GM12878 (cell line): ENCODE measurements around the gene PTPRN2. TPM values are rescaled to one million over a fixed set of nuclear protein-coding genes. Genes with fewer than 3 reads are reported as not detected.

Experiments
- ATAC-seq: fragments of 200-7000 bp; cut with Tn5 transposase; 3 replicates; pipeline ENCODE4 v1.9.1; 2020; ENCODE audit warnings: mild to moderate bottlenecking, moderate library complexity
- BruUV-seq: library from RNA; stranded (reverse); fragments of 400-500 nt; replicated peaks from 2 replicates; lab custom pipeline; 2021; lab: Mats Ljungman, UMichigan
- CTCF ChIA-PET: fragments of 300-600 bp; sonication (Branson Sonifier 250); formaldehyde crosslinking; extraction: SDS; loops from one replicate; lab custom pipeline; 2021; ENCODE audit warnings: inconsistent platforms; lab: Yijun Ruan, JAX
- POLR2A ChIA-PET: fragments of 350-600 bp; formaldehyde crosslinking; extraction: SDS; loops from one replicate; lab custom pipeline; 2021; ENCODE audit warnings: inconsistent platforms; lab: Charles Lee
- RAD21 ChIA-PET: fragments of 300-600 bp; sonication (Branson Sonifier 250); formaldehyde crosslinking; loops from one replicate; lab custom pipeline; 2023; ENCODE audit warnings: antibody characterized with exemption; ENCODE audit not compliant: unreplicated experiment; lab: Charles Lee
- SMC1A ChIA-PET: fragments of 300-600 bp; sonication (Branson Sonifier 250); formaldehyde crosslinking; loops from one replicate; lab custom pipeline; 2023; ENCODE audit not compliant: unreplicated experiment, uncharacterized antibody; lab: Charles Lee
- DNase-seq: peaks from one replicate; pipeline ENCODE4 v3.0.0-alpha.2; 2011; ENCODE audit warnings: low read depth, low spot score
- FAIRE-seq: peaks from 3 replicates; lab custom pipeline; 2011; peaks lifted over from hg19 to GRCh38; lab: Jason Lieb, UNC
- H2AFZ ChIP-seq: 2 replicates; pipeline ENCODE4 v1.6.0; 2011; ENCODE audit warnings: low read depth, low read length, control low read depth; ENCODE audit not compliant: control insufficient read depth
- H3K27ac ChIP-seq: 2 replicates; pipeline ENCODE4 v1.5.1; 2011; ENCODE audit warnings: control low read depth; ENCODE audit not compliant: control insufficient read depth, insufficient read depth
- H3K27me3 ChIP-seq, 2 experiments: replicated peaks in 1 of 2; 2 replicates each; pipeline versions ENCODE4 v1.6.0 to v1.6.1; 2011; ENCODE audit warnings: low read length in 1 of 2; ENCODE audit not compliant: control insufficient read depth in 2 of 2, insufficient read depth in 2 of 2
- H3K36me3 ChIP-seq, 2 experiments: 2 replicates each; pipeline ENCODE4 v1.5.1; 2011; ENCODE audit warnings: low read length in 1 of 2; ENCODE audit not compliant: control insufficient read depth in 2 of 2, insufficient read depth in 2 of 2
- H3K4me1 ChIP-seq: 2 replicates; pipeline ENCODE4 v1.6.1; 2011; ENCODE audit warnings: mild to moderate bottlenecking, low read length, moderate library complexity, mixed read lengths; ENCODE audit not compliant: control insufficient read depth, insufficient read depth
- H3K4me2 ChIP-seq: 2 replicates; pipeline ENCODE4 v1.6.0; 2011; ENCODE audit warnings: control low read depth; ENCODE audit not compliant: control insufficient read depth, insufficient read depth
- H3K4me3 ChIP-seq: fragments of 200-600 bp; sonication (generic); 2 replicates; pipeline ENCODE4 v1.5.1; 2016
- H3K79me2 ChIP-seq: 2 replicates; pipeline ENCODE4 v1.6.0; 2011; ENCODE audit warnings: low read length; ENCODE audit not compliant: control insufficient read depth, insufficient read depth
- H3K9ac ChIP-seq: 2 replicates; pipeline ENCODE4 v1.8.0; 2011; ENCODE audit warnings: low read length, control low read depth, mixed read lengths; ENCODE audit not compliant: control insufficient read depth, insufficient read depth
- H3K9me3 ChIP-seq: replicated peaks from 3 replicates; pipeline ENCODE4 v1.5.1; 2011; ENCODE audit warnings: mild to moderate bottlenecking, low read length; ENCODE audit not compliant: control insufficient read depth, insufficient read depth
- H4K20me1 ChIP-seq: 2 replicates; pipeline ENCODE4 v1.6.0; 2011; ENCODE audit not compliant: control insufficient read depth, insufficient read depth
- BACH1 ChIP-seq: fragments of 450-650 bp; IDR thresholded peaks from 2 replicates; pipeline ENCODE4 v1.6.1; 2017; ENCODE audit warnings: mild to moderate bottlenecking, borderline replicate concordance
- CBX5 ChIP-seq: sonication (generic); IDR thresholded peaks from 2 replicates; pipeline ENCODE4 v1.6.1; 2016; ENCODE audit warnings: low read depth, moderate library complexity, mild to moderate bottlenecking, inconsistent platforms
- CHD4 ChIP-seq: fragments of 200-600 bp; sonication (generic); IDR thresholded peaks from 2 replicates; pipeline ENCODE4 v1.6.1; 2016; ENCODE audit warnings: mild to moderate bottlenecking
- ESRRA ChIP-seq: IDR thresholded peaks from 2 replicates; pipeline ENCODE4 v1.6.1; 2012; ENCODE audit warnings: mild to moderate bottlenecking, low read length, improper control_type of control experiment
- HDAC6 ChIP-seq: fragments of 200-600 bp; sonication (generic); IDR thresholded peaks from one replicate; pipeline ENCODE4 v1.8.0; 2017; ENCODE audit warnings: antibody characterized with exemption; ENCODE audit not compliant: unreplicated experiment
- HSF1 ChIP-seq: fragments of 150-350 bp; IDR thresholded peaks from 2 replicates; pipeline ENCODE4 v1.6.1; 2014; ENCODE audit warnings: mild to moderate bottlenecking, low read depth, low read length
- PAX8 ChIP-seq: fragments of 450-650 bp; IDR thresholded peaks from 2 replicates; pipeline ENCODE4 v1.6.1; 2017; ENCODE audit warnings: mild to moderate bottlenecking, moderate library complexity
- PML ChIP-seq: IDR thresholded peaks from 2 replicates; pipeline ENCODE4 v1.6.1; 2012; ENCODE audit warnings: low read length, inconsistent platforms
- RELA ChIP-seq: fragments of 450-650 bp; IDR thresholded peaks from 2 replicates; pipeline ENCODE4 v1.8.0; 2014; ENCODE audit warnings: borderline replicate concordance; ENCODE audit not compliant: partially characterized antibody
- SREBF2 ChIP-seq: IDR thresholded peaks from 2 replicates; pipeline ENCODE4 v1.6.1; 2012; ENCODE audit warnings: mild to moderate bottlenecking, low read length
- SRF ChIP-seq, 2 experiments: IDR thresholded peaks; 2 replicates each; pipeline ENCODE4 v1.6.1; 2011; ENCODE audit warnings: low read depth in 2 of 2, low read length in 2 of 2, mild to moderate bottlenecking in 1 of 2, moderate library complexity in 1 of 2
- WRNIP1 ChIP-seq: IDR thresholded peaks from 2 replicates; pipeline ENCODE4 v1.6.1; 2011; ENCODE audit warnings: low read depth, low read length, improper control_type of control experiment, borderline replicate concordance
- ZNF274 ChIP-seq: IDR thresholded peaks from one replicate; pipeline ENCODE4 v1.8.0; 2011; ENCODE audit not compliant: insufficient read length, insufficient read depth
- WGBS: methylation state at CpG from one replicate; pipeline ENCODE4 v1.1.6; 2016; ENCODE audit warnings: low lambda C conversion rate; ENCODE audit not compliant: insufficient replicate concordance, insufficient coverage; ENCODE audit errors: missing lambda C conversion rate; 5-methylcytosine and 5-hydroxymethylcytosine counted together
- in situ Hi-C: fragments of 300-500 bp; cut with MboI; formaldehyde crosslinking; loops from 9 replicates; pipeline ENCODE4 v1.14.3; 2018; ENCODE audit warnings: mixed read lengths
- intact Hi-C: fragments of 100-400 bp; cut with micrococcal nuclease; formaldehyde crosslinking; loops from one replicate; pipeline ENCODE4 v1.14.2; 2022; ENCODE audit not compliant: unreplicated experiment
- polyA plus RNA-seq, 11 experiments: library from polyadenylated mRNA; depleted of rRNA in 4 of 11; unstranded in 6 of 11; stranded (reverse) in 5 of 11; fragments of >200 nt; fragmentation: Nextera tagmentation in 4 of 11; fragmentation: Illumina TruSeq in 1 of 11; extraction: Ambion mirVana in 4 of 11; extraction: Trizol in 1 of 11; gene quantifications; 1 replicate in 1 of 11; 2 replicates in 10 of 11; pipeline versions ENCODE4 v1.2.1 to v1.2.3, GENCODE V29; 2011 to 2016; ENCODE audit warnings: inconsistent platforms in 2 of 11, missing spikeins in 2 of 11, low read depth in 1 of 11
- total RNA-seq, 4 experiments: library from RNA; depleted of rRNA in 3 of 4; stranded (reverse); fragments of >200 nt in 3 of 4; fragmentation: Illumina TruSeq in 1 of 4; extraction: Trizol in 1 of 4; gene quantifications; 2 replicates each; pipeline versions ENCODE4 v1.2.1 to v1.2.3, GENCODE V29; 2013 to 2021
- TF ChIP-seq, protein P1 (sequence below): IDR thresholded peaks from 2 replicates; pipeline ENCODE4 v1.6.1; 2011; ENCODE audit warnings: low read depth, low read length, improper control_type of control experiment, borderline replicate concordance
- TF ChIP-seq, protein P2 (sequence below): IDR thresholded peaks from 2 replicates; pipeline ENCODE4 v1.6.1; 2011; ENCODE audit warnings: mild to moderate bottlenecking, low read depth, low read length, moderate library complexity; ENCODE audit not compliant: insufficient replicate concordance
- TF ChIP-seq, protein P3 (sequence below): fragments of 450-650 bp; formaldehyde crosslinking; IDR thresholded peaks from 2 replicates; pipeline ENCODE4 v1.4.0; 2022; ENCODE audit warnings: mild to moderate bottlenecking, moderate library complexity

Gene PTPRN2
- total and polyA plus RNA-seq, 10 of the 15 experiments (the other 5 are each of a cell fraction or from before 2014, with no cell fraction given): 5.4 TPM; not detected in 9

- BruUV-seq: no TSS peak
- SMC1A ChIA-PET: no interaction called here
- Histone ChIP-seq H3K9me3 (no peaks in the 10 kb centered on the region; the same call in 2 of the 3 replicates), H4K20me1 (no peaks in the 10 kb centered on the region), H3K4me1 (no peaks in the 10 kb centered on the region), H3K36me3 (no peaks in the 10 kb centered on the region), H3K9ac (no peak overlapping the region), H3K27ac (no peak overlapping the region), H2AFZ (no peak overlapping the region), H3K4me2 (no peak overlapping the region), H3K79me2 (no peaks in the 10 kb centered on the region), H3K4me3 (no peak overlapping the region), H3K27me3 (no peaks in the 10 kb centered on the region)
- FAIRE-seq: no peak
- in situ Hi-C loops (no loop called here), intact Hi-C loops (no loop called here)
- POLR2A ChIA-PET: no interaction called here
- no peak for DNase-seq
- CTCF ChIA-PET: no interaction called here
- ATAC-seq: no peak
- 59% methylated on average over 11 of the region's 11 CpGs for WGBS
- RAD21 ChIA-PET: no interaction called here
- TF ChIP-seq, protein P1, sequence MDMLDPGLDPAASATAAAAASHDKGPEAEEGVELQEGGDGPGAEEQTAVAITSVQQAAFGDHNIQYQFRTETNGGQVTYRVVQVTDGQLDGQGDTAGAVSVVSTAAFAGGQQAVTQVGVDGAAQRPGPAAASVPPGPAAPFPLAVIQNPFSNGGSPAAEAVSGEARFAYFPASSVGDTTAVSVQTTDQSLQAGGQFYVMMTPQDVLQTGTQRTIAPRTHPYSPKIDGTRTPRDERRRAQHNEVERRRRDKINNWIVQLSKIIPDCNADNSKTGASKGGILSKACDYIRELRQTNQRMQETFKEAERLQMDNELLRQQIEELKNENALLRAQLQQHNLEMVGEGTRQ: no peak
- TF ChIP-seq, protein P2, sequence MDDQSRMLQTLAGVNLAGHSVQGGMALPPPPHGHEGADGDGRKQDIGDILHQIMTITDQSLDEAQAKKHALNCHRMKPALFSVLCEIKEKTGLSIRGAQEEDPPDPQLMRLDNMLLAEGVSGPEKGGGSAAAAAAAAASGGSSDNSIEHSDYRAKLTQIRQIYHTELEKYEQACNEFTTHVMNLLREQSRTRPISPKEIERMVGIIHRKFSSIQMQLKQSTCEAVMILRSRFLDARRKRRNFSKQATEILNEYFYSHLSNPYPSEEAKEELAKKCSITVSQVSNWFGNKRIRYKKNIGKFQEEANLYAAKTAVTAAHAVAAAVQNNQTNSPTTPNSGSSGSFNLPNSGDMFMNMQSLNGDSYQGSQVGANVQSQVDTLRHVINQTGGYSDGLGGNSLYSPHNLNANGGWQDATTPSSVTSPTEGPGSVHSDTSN: no peak
- TF ChIP-seq SREBF2 (no peak), RELA (no peak), CBX5 (no peak), BACH1 (no peak), PAX8 (no peak), WRNIP1 (no peak), ESRRA (no peak), PML (no peak), ZNF274 (no peak), HSF1 (no peak), SRF (IDR thresholded peaks at IDR 0.05; ENCODE audit: low read depth in 2 of 2, low read length in 2 of 2) (no peak), HDAC6 (no peak), CHD4 (no peak)
- TF ChIP-seq, protein P3, sequence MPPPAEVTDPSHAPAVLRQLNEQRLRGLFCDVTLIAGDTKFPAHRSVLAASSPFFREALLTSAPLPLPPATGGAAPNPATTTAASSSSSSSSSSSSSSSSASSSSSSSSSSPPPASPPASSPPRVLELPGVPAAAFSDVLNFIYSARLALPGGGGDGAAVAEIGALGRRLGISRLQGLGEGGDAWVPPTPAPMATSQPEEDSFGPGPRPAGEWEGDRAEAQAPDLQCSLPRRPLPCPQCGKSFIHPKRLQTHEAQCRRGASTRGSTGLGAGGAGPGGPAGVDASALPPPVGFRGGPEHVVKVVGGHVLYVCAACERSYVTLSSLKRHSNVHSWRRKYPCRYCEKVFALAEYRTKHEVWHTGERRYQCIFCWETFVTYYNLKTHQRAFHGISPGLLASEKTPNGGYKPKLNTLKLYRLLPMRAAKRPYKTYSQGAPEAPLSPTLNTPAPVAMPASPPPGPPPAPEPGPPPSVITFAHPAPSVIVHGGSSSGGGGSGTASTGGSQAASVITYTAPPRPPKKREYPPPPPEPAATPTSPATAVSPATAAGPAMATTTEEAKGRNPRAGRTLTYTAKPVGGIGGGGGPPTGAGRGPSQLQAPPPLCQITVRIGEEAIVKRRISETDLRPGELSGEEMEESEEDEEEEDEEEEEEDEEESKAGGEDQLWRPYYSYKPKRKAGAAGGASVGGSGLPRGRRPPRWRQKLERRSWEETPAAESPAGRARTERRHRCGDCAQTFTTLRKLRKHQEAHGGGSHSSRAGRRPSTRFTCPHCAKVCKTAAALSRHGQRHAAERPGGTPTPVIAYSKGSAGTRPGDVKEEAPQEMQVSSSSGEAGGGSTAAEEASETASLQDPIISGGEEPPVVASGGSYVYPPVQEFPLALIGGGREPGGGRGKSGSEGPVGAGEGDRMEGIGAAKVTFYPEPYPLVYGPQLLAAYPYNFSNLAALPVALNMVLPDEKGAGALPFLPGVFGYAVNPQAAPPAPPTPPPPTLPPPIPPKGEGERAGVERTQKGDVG: no peak
Observed at GRCh38 chr7:157676001-157676400, 911.6 kb downstream of the PTPRN2 start.
